K562 (cell line): ENCODE measurements around the gene LRRC51. TPM values are rescaled to one million over a fixed set of nuclear protein-coding genes. Genes with fewer than 3 reads are reported as not detected.

Experiments used
- ARID1B ChIP-seq: fragments of 450-650 bp; IDR thresholded peaks from 2 replicates; pipeline ENCODE4 v1.6.1; 2016; ENCODE audit warnings: antibody characterized with exemption, mild to moderate bottlenecking, inconsistent platforms
- ASH1L ChIP-seq: fragments of 450-650 bp; IDR thresholded peaks from 2 replicates; pipeline ENCODE4 v1.6.1; 2018; ENCODE audit warnings: borderline replicate concordance, mild to moderate bottlenecking, low read depth; ENCODE audit not compliant: partially characterized antibody
- CXXC5 ChIP-seq: fragments of 250-450 bp; sonication (Bioruptor Pico); IDR thresholded peaks from 2 replicates; pipeline ENCODE4 v1.8.0; 2022; ENCODE audit warnings: inconsistent platforms, mild to moderate bottlenecking, moderate library complexity
- DLX4 ChIP-seq: fragments of 250-450 bp; sonication (Bioruptor Pico); IDR thresholded peaks from 2 replicates; pipeline ENCODE4 v1.6.1; 2021; ENCODE audit warnings: mild to moderate bottlenecking
- EP400 ChIP-seq: fragments of 450-650 bp; IDR thresholded peaks from 2 replicates; pipeline ENCODE4 v1.6.1; 2017; ENCODE audit warnings: antibody characterized with exemption, mild to moderate bottlenecking, moderate library complexity
- ETV6 ChIP-seq, 3 experiments: fragments of 150-350 bp in 1 of 3; sonication (generic) in 1 of 3; formaldehyde crosslinking in 1 of 3; IDR thresholded peaks; 2 replicates each; pipeline versions ENCODE4 v1.6.1 to v1.8.0; 2014 to 2022; ENCODE audit warnings: borderline replicate concordance in 2 of 3, low read depth in 2 of 3, antibody characterized with exemption in 1 of 3, low read length in 1 of 3, mild to moderate bottlenecking in 1 of 3, missing genetic modification reagents in 1 of 3
- GATAD2B ChIP-seq: fragments of 450-650 bp; IDR thresholded peaks from 2 replicates; pipeline ENCODE4 v1.6.1; 2017; ENCODE audit warnings: mild to moderate bottlenecking, borderline replicate concordance
- KHSRP ChIP-seq: fragments of 450-650 bp; IDR thresholded peaks from 2 replicates; pipeline ENCODE4 v1.6.1; 2017
- MED1 ChIP-seq: sonication (generic); formaldehyde crosslinking; IDR thresholded peaks from 2 replicates; pipeline ENCODE4 v1.8.1; 2023; ENCODE audit warnings: missing genetic modification reagents, borderline replicate concordance
- MEF2A ChIP-seq: IDR thresholded peaks from 2 replicates; pipeline ENCODE4 v1.6.1; 2011; ENCODE audit warnings: low read depth, mild to moderate bottlenecking, low read length, moderate library complexity; ENCODE audit not compliant: control insufficient read depth
- PHB ChIP-seq: fragments of 250-450 bp; sonication (Bioruptor Pico); IDR thresholded peaks from 2 replicates; pipeline ENCODE4 v1.5.0; 2021
- POLR3A ChIP-seq: IDR thresholded peaks from 2 replicates; pipeline ENCODE4 v1.6.1; 2011; ENCODE audit warnings: borderline replicate concordance, mild to moderate bottlenecking, moderate library complexity; ENCODE audit not compliant: insufficient read length, insufficient read depth; ENCODE audit errors: extremely low read depth
- PTBP1 ChIP-seq: fragments of 200-400 bp; formaldehyde crosslinking; IDR thresholded peaks from 2 replicates; pipeline ENCODE4 v1.6.1; 2017; ENCODE audit warnings: low read depth, low read length
- SFPQ ChIP-seq: fragments of 200-400 bp; formaldehyde crosslinking; IDR thresholded peaks from 2 replicates; pipeline ENCODE4 v1.6.1; 2017; ENCODE audit warnings: mild to moderate bottlenecking, low read depth, low read length, moderate library complexity
- SMAD3 ChIP-seq: fragments of 450-650 bp; formaldehyde crosslinking; conservative IDR thresholded peaks from 2 replicates; pipeline ENCODE4 v1.4.0; 2020; ENCODE audit warnings: mild to moderate bottlenecking
- SOX6 ChIP-seq: fragments of 450-650 bp; IDR thresholded peaks from 2 replicates; pipeline ENCODE4 v1.6.1; 2014; ENCODE audit warnings: mild to moderate bottlenecking
- TFAP4 ChIP-seq: sonication (generic); formaldehyde crosslinking; IDR thresholded peaks from 2 replicates; pipeline ENCODE4 v1.8.0; 2022; ENCODE audit warnings: missing genetic modification reagents, mild to moderate bottlenecking, moderate library complexity, borderline replicate concordance
- ZNF609 ChIP-seq: sonication (generic); formaldehyde crosslinking; IDR thresholded peaks from 2 replicates; pipeline ENCODE4 v1.8.1; 2023; ENCODE audit warnings: missing genetic modification reagents, mild to moderate bottlenecking, borderline replicate concordance
- polyA plus RNA-seq, 8 experiments: library from polyadenylated mRNA; depleted of rRNA in 4 of 8; stranded (reverse) in 5 of 8; unstranded in 3 of 8; fragments of >200 nt; fragmentation: Nextera tagmentation in 2 of 8; fragmentation: Illumina TruSeq in 1 of 8; extraction: Ambion mirVana in 2 of 8; extraction: Trizol in 1 of 8; gene quantifications; 2 replicates each; pipeline versions ENCODE4 v1.2.1 to v1.2.3, GENCODE V29; 2011 to 2014; ENCODE audit warnings: inconsistent platforms in 1 of 8, missing spikeins in 1 of 8
- total RNA-seq, 7 experiments: library from RNA; depleted of rRNA in 6 of 7; stranded (reverse); fragments of >200 nt in 6 of 7; fragmentation: Illumina TruSeq in 2 of 7; extraction: Trizol in 2 of 7; gene quantifications; 2 replicates each; pipeline versions ENCODE4 v1.2.1 to v1.2.3, GENCODE V29; 2011 to 2021; ENCODE audit warnings: low replicate concordance in 1 of 7

LRRC51 gene
- total and polyA plus RNA-seq, 9 of the 15 experiments (the other 6 are each of a cell fraction or from before 2014, with no cell fraction given): 4.7 to 10.6 (median 5.6) TPM

GRCh38 chr11:72080326-72081183 lies at the start of gene LRRC51, which contains the start of gene NUMA1 (continued):
- TF ChIP-seq SFPQ: no peak
- no peak for TF ChIP-seq PHB (CRISPR knock-in tag)
- TF ChIP-seq KHSRP: no peak
- peak; percentile 14 for TF ChIP-seq ASH1L
- no peak for TF ChIP-seq ETV6 (IDR thresholded peaks at IDR 0.05; ENCODE audit: borderline replicate concordance in 1 of 2, low read depth in 2 of 2, low read length in 1 of 2)
- TF ChIP-seq ETV6 (CRISPR knock-in tag; IDR thresholded peaks at IDR 0.05; ENCODE audit: borderline replicate concordance): no peak
- no peak for TF ChIP-seq MEF2A
- TF ChIP-seq PTBP1: no peak
- TF ChIP-seq MED1 (CRISPR knock-in tag): no peak
- TF ChIP-seq SMAD3 (CRISPR knock-in tag): no peak
- TF ChIP-seq ZNF609 (CRISPR knock-in tag): no peak
- no peak for TF ChIP-seq DLX4 (CRISPR knock-in tag)
- no peak for TF ChIP-seq POLR3A
- peak; percentile 75; the same call in 1 of the 2 replicates for TF ChIP-seq TFAP4 (CRISPR knock-in tag)
- peak; percentile 89 for TF ChIP-seq EP400
- TF ChIP-seq GATAD2B: no peak
- TF ChIP-seq CXXC5: peak; percentile 79
- TF ChIP-seq SOX6: peak; percentile 23; the same call in 1 of the 2 replicates
- peak; percentile 37; the same call in 1 of the 2 replicates for TF ChIP-seq ARID1B
